ENCODE data around the gene CLN6. TPM values are rescaled to one million over a fixed set of nuclear protein-coding genes. Genes with fewer than 3 reads are reported as not detected.
"Not testable (repeated sequence)": the region's sequence is repeated elsewhere in the genome, so short reads cannot be mapped to it uniquely, and the experiment has no call there.

The CLN6 gene
- total RNA-seq, 1 donor from 2014 or later: 43.0 TPM

DNA sequence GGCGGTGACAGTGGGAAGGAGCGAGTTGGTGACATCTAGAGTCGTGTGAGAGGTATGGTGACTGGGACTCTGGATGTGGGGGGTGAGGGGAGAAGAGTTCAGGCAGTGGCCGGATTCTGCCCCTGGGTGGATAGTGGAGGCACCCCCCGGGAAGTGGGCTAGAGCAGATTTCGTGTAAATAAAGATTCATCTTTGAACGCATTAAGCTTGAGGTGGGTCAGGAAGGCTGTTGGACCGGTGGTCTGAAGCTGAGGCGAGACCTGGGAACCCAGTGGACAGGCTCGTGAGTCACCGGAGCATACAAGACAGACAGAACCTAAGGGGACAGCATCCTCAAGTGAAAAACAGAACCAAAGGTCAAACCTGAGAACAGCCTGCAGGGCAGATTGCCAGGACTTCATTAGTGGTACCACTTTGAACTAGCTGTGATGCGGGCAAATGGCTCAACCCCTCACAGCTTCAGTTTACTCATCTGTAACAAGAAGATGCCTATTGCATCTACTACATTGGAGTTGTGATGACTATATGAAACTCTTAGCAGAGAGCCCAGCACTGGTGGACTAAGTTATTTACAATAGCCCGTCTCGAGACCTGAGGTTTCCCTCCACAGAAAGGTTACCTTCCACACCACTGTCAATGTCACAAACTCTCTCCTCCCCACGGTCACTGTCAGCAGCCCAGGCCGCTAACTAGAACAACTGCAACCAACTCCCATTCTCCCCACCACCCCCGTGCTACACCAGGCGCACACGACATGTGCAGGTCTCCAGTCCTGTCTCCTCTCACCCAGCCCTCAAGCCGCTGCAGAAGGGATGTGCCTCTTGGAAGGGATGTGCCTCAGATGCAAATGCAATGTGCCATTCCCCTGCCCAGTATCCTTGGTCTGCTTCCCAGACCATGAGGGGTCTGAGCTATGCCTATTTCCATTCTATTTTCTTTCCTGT, 901 bp upstream of the CLN6 start:
- DNase-seq (ENCODE audit: extremely low spot score, unreplicated experiment): peak; percentile 57
- Mint-ChIP-seq H3K36me3 (no peaks in the 10 kb centered on the region), H3K27me3 (peaks cover 4% of the 10 kb centered on the region), H3K4me3 (peak overlapping the region; percentile 94), H3K4me1 (ENCODE audit: unreplicated experiment) (peaks cover 52% of the 10 kb centered on the region), H3K9me3 (no peaks in the 10 kb centered on the region), H3K27ac (peak overlapping the region; percentile 85)
- no peak for TF ChIP-seq CTCF (conservative IDR thresholded peaks at IDR 0.05)

GRCh38 chr15:68228971-68229385, 550 bp downstream of the CLN6 start:
- Mint-ChIP-seq H3K27ac (peak overlapping the region; percentile 91), H3K9me3 (no peaks in the 10 kb centered on the region), H3K4me3 (peak overlapping the region; percentile 94), H3K27me3 (peaks cover 4% of the 10 kb centered on the region), H3K36me3 (peaks cover 6% of the 10 kb centered on the region), H3K4me1 (ENCODE audit: unreplicated experiment) (peaks cover 45% of the 10 kb centered on the region)
- TF ChIP-seq CTCF (conservative IDR thresholded peaks at IDR 0.05): no peak
- no peak for DNase-seq (ENCODE audit: extremely low spot score, unreplicated experiment)

- peak; percentile 62 for DNase-seq (ENCODE audit: extremely low spot score, unreplicated experiment)
- Mint-ChIP-seq H3K36me3 (peaks cover 6% of the 10 kb centered on the region), H3K4me1 (ENCODE audit: unreplicated experiment) (peaks cover 39% of the 10 kb centered on the region), H3K9me3 (no peaks in the 10 kb centered on the region), H3K27ac (peak overlapping the region; percentile 91), H3K27me3 (peaks cover 4% of the 10 kb centered on the region), H3K4me3 (peak overlapping the region; percentile 94)
- no peak for TF ChIP-seq CTCF (conservative IDR thresholded peaks at IDR 0.05)
Measured at GRCh38 chr15:68228143-68228970, 1.2 kb downstream of the CLN6 start.

- Mint-ChIP-seq H3K27ac (peak overlapping the region; percentile 91), H3K27me3 (peaks cover 4% of the 10 kb centered on the region), H3K4me1 (ENCODE audit: unreplicated experiment) (peaks cover 37% of the 10 kb centered on the region), H3K9me3 (no peaks in the 10 kb centered on the region), H3K36me3 (peaks cover 10% of the 10 kb centered on the region), H3K4me3 (peak overlapping the region; percentile 94)
- DNase-seq (ENCODE audit: extremely low spot score, unreplicated experiment): peak; percentile 57
- no peak for TF ChIP-seq CTCF (conservative IDR thresholded peaks at IDR 0.05)
Measured at GRCh38 chr15:68227643-68228142, 1.8 kb downstream of the CLN6 start.

DNA sequence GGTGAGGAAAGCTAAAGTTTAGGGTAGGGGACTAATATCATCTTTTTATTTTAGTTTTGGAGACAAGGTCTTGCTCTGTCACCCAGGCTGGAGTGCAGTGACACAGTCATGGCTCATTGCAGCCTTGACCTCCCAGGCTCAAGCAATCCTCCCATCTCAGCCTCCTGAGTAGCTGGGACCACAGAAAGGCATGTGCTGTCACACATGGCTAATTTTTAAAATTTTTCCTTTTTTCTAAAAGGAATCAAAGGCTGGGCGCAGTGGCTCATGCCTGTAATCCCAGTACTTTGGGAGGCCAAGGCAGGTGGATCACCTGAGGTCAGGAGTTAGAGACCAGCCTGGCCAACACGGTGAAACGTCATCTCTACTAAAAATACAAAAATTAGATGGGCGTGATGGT, 4.1 kb downstream of the CLN6 start:
- not testable (repeated sequence) for H3K9me3 Mint-ChIP-seq, H3K4me3 Mint-ChIP-seq, H3K27me3 Mint-ChIP-seq, H3K27ac Mint-ChIP-seq
- Mint-ChIP-seq H3K36me3 (peaks cover 10% of the 10 kb centered on the region), H3K4me1 (ENCODE audit: unreplicated experiment) (peaks cover 23% of the 10 kb centered on the region)
- peak; percentile 4 for DNase-seq (ENCODE audit: extremely low spot score, unreplicated experiment)
